Fibroblast of mammary gland (primary cell): ENCODE data around the gene TSPOAP1.

Experiments used
- DNase-seq: peaks from one replicate; pipeline ENCODE4 v3.0.0-alpha.2; 2010; ENCODE audit warnings: low read depth
- H3K4me3 ChIP-seq: 2 replicates; pipeline ENCODE4 v1.5.1; 2011; ENCODE audit warnings: low read depth, mild to moderate bottlenecking, low read length, moderate library complexity; ENCODE audit not compliant: control insufficient read depth
- CTCF ChIP-seq: conservative IDR thresholded peaks from 2 replicates; pipeline ENCODE4 v1.5.1; 2011; ENCODE audit warnings: low read depth, low read length, inconsistent platforms; ENCODE audit not compliant: control insufficient read depth, insufficient read depth

Gene TSPOAP1

DNA sequence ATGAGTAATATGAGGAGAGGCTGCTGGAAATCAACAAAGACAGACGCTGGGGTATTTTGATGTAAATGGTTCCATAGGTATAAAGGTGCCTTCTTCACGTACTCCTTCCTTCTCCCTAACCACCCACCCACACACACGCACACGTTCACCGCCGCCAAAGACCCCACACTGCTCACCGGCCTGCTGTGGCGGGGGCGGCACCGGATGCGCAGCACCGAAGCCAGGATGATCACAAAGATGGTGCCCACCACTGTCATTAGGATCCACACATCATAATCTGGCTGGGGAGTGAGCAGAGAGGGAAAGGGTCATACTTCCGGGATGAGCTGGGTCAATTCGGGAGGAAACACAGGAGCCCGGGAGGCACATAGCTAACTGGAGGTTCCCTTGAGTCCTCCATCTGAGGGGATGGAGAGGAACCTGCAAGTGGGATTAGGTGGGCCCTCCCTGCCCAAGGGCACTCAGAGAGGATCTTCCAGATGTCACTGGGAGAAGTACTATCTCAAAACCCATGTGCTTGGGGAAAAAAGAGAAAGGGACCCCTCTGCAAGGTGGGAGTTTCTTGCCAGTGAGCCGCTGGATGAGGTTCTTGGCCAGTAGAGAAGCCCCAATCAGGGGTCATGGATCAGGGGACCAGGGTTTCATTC lies 33.9 kb upstream of the TSPOAP1 start:
- DNase-seq = no peak
- TF ChIP-seq CTCF = no peak
- no peak overlapping the region for H3K4me3 ChIP-seq

DNA sequence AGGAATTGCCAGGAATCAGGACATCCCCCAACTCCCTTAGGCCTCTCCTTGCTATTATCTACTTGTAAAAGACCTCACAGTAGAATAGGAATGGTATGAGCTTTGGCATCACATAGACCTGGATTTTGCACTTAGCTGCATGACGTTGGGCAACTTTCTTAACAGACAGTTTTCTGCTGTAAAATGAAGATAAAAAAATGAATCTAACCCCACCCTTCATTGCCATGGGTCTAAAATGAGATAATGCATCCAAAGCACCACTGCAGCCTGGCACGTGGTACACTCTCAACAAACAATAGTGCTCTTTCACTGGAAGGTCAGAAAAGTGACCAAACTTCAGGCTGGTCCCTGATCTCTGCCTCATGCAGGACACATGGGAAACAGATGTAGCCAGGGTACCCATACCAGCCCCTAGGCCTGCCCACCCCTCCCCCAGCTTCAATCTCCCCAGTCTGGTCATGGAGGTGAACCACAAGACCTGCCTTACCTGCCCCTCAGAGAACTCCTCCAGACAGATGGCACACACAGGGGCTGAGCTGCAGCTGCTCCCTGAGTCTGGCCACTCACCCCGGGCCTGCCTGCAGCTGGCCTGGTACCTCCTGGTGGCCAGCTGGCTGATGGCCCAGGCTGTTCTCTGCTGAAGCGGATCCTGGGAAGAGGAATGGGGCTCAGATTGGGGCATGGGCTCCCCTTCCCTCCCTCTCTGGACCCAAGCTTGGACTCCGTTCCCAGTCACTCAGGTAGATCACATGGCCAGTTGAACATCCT lies 31.9 kb upstream of the TSPOAP1 start:
- no peak for TF ChIP-seq CTCF
- no peak for DNase-seq
- no peak overlapping the region for H3K4me3 ChIP-seq

GRCh38 chr17:58358408-58359172 lies 30.0 kb upstream of the TSPOAP1 start:
- no peak overlapping the region for H3K4me3 ChIP-seq
- DNase-seq = no peak

DNA sequence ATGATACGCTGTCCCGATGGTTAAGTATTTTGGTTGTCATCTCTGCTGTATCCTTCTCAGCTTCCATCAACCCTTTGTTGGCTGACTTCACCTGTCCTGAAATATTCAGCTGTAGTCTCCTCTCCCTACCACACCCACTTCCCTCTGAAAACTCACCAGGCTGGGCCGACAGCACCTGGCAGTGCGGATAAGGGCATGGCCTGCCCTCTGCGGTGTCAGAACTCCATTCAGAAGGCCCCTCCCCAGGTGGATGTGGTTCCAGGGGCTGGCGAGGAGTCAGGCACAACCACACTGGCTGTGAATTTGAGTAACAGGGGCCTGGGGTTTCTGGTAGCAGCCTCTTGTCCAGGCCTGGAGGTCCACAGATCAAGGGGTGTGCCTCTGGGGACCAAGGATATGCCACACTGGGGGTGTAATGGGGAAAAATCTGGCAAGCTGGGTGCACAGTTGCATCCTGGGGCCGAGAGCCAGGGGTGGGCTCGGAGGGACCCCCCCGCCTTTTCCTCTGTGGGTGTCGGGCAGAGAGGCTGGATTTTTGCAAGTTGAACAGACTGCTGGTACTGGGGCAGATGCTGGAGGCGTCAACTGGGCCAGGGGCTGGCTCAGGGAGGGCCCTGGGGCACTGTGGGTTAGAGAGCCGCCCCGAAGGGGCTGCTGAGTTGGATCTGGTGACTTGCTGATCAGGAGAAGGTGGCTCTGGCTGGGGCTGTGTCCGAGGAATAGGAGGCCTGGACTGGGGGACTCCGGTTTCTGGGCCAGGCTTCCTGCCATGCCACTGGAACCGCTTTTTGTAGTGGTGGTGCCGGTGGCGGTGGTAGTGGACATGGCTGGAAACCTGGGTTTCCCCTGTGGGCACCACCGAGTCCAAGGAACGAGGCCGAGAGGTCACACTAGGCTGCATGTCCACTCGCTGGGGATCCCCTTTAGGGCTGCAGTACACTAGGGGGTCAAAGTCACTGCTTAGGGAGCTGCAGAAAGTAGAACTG lies 29.0 kb upstream of the TSPOAP1 start:
- TF ChIP-seq CTCF = no peak
- DNase-seq = no peak
- no peak overlapping the region for H3K4me3 ChIP-seq

More at GRCh38 chr17:58358408-58359172, 30.0 kb upstream of the TSPOAP1 start:
- no peak for TF ChIP-seq CTCF

GRCh38 chr17:58356231-58356630 lies 27.6 kb upstream of the TSPOAP1 start:
- TF ChIP-seq CTCF = no peak
- H3K4me3 ChIP-seq = no peak overlapping the region
- DNase-seq = no peak

DNA sequence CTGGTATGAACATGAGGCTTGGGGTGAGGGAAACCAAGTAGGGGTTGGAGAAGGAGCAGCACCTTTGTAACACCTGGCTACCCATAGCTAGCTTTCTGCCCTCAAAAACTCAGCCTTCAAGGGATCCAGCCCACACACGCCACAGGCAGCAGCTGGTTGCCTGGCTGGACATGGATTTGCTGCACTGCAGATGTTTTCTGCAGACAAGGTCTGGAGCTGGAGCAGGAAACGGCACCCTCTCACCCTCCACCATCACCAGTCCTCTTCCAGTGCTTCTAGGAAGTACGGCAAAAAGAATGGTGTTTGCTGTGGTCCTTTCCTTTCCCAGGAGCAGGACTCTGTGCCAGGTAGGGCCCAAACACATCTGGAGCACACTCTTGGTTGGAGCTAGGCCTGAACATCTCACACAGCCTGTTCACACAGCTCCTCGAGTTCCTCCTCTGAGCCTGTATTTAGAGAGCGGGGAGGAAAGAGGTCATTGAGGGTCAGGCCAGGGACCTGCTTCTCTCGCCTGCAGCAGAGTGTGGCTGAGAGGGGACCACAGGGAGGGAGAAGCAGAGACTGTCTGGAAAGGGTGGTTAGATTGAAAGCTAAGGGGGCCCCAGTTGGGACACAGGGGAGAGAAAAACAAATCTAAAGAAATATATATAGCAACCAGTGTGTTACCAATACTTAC lies 26.1 kb upstream of the TSPOAP1 start:
- DNase-seq = no peak
- no peak for TF ChIP-seq CTCF
- no peak overlapping the region for H3K4me3 ChIP-seq
